ENCODE results near the gene DNAJC12.
"Not testable (repeated sequence)": the region's sequence is repeated elsewhere in the genome, so short reads cannot be mapped to it uniquely, and the experiment has no call there.

DNAJC12 gene

GRCh38 chr10:67837541-67838314 lies at the start of gene DNAJC12:
DNAJC12 (minus strand) TSS chr10:67838188; CDS start chr10:67838011, 177 bp downstream.
- peak; percentile 37 for DNase-seq

- DNase-seq, result peak; percentile 62
Observed at GRCh38 chr10:67884842-67885670, 47.1 kb upstream of the DNAJC12 start.

- DNase-seq, result peak; percentile 92
Observed at GRCh38 chr10:67884313-67884841, 46.4 kb upstream of the DNAJC12 start, which contains the start of gene SIRT1. SIRT1 (plus strand) TSS chr10:67884656; CDS start chr10:67884722, 66 bp downstream.

GRCh38 chr10:67883710-67884312 lies 45.8 kb upstream of the DNAJC12 start:
- DNase-seq, result no peak

- DNase-seq, result no peak
Observed at GRCh38 chr10:67878133-67878532, 40.1 kb upstream of the DNAJC12 start.

GRCh38 chr10:67877421-67877820 lies 39.4 kb upstream of the DNAJC12 start:
- not testable (repeated sequence) for DNase-seq

GRCh38 chr10:67875340-67876238 lies 37.6 kb upstream of the DNAJC12 start:
- DNase-seq, result no peak

GRCh38 chr10:67869996-67870395 lies 32.0 kb upstream of the DNAJC12 start:
- DNase-seq, result no peak

- DNase-seq, result no peak
Observed at GRCh38 chr10:67868132-67868531, 30.1 kb upstream of the DNAJC12 start.

GRCh38 chr10:67864607-67865371 lies 26.8 kb upstream of the DNAJC12 start:
- DNase-seq, result no peak

- no peak for DNase-seq
Observed at GRCh38 chr10:67863094-67863493, 25.1 kb upstream of the DNAJC12 start.

GRCh38 chr10:67861750-67862432 lies 23.9 kb upstream of the DNAJC12 start:
- DNase-seq, result no peak

- DNase-seq, result no peak
Observed at GRCh38 chr10:67858971-67859370, 21.0 kb upstream of the DNAJC12 start.

GRCh38 chr10:67853512-67853911 lies 15.5 kb upstream of the DNAJC12 start:
- no peak for DNase-seq

GRCh38 chr10:67852761-67853160 lies 14.8 kb upstream of the DNAJC12 start:
- no peak for DNase-seq

GRCh38 chr10:67851186-67851585 lies 13.2 kb upstream of the DNAJC12 start:
- DNase-seq, result no peak

- peak; percentile 88 for DNase-seq
Observed at GRCh38 chr10:67849331-67850011, 11.5 kb upstream of the DNAJC12 start.

- DNase-seq, result no peak
Observed at GRCh38 chr10:67843284-67843683, 5.3 kb upstream of the DNAJC12 start.

- DNase-seq, result no peak
Observed at GRCh38 chr10:67841737-67842136, 3.7 kb upstream of the DNAJC12 start.

GRCh38 chr10:67839951-67840350 lies 2.0 kb upstream of the DNAJC12 start:
- no peak for DNase-seq

Data from NCI-H345 (cell line).